Measurements from ENCODE around the gene GNLY. TPM values are rescaled to one million over a fixed set of nuclear protein-coding genes. Genes with fewer than 3 reads are reported as not detected.

Gene GNLY
- total and polyA plus RNA-seq, 2 of the 13 experiments (the other 11 are each of a cell fraction or from before 2014, with no cell fraction given) = not detected

GRCh38 chr2:85724731-85725181 lies 30.6 kb downstream of the GNLY start:
- Histone ChIP-seq H3K27ac (ENCODE audit: extremely low read length, insufficient read depth, low read length) (no peak overlapping the region), H3K27me3 (ENCODE audit: control insufficient read depth in 1 of 2, insufficient read depth in 2 of 2, low read length in 2 of 2) (peaks cover 4 to 16% of the 10 kb centered on the region in 2 experiments), H3K4me1 (ENCODE audit: insufficient read depth, low read length) (peaks cover 16% of the 10 kb centered on the region; the same call in 1 of the 2 replicates), H3K9ac (ENCODE audit: insufficient read depth, low read depth, low read length) (no peak overlapping the region), H3K4me2 (ENCODE audit: low read depth, low read length) (no peak overlapping the region), H4K20me1 (ENCODE audit: insufficient read depth, low read length) (no peaks in the 10 kb centered on the region), H2AFZ (ENCODE audit: low read length) (no peak overlapping the region), H3K79me2 (ENCODE audit: insufficient read depth, low read length) (no peaks in the 10 kb centered on the region), H3K36me3 (replicated peaks in 1 of 2; ENCODE audit: control insufficient read depth in 1 of 2, insufficient read depth in 2 of 2, low read length in 2 of 2) (no peaks in the 10 kb centered on the region), H3K4me3 (replicated peaks in 1 of 3; ENCODE audit: insufficient read depth in 1 of 3, low read depth in 2 of 3, low read length in 3 of 3) (no peak overlapping the region), H3K9me3 (ENCODE audit: low read length) (no peaks in the 10 kb centered on the region)
- BruUV-seq (replicated peaks) = no TSS peak
- no peak for TF ChIP-seq ZNF589 (CRISPR knock-in tag; conservative IDR thresholded peaks at IDR 0.05)
- TF ChIP-seq HCFC1 (IDR thresholded peaks at IDR 0.05; ENCODE audit: low read depth, low read length) = no peak
- TF ChIP-seq, protein P1, sequence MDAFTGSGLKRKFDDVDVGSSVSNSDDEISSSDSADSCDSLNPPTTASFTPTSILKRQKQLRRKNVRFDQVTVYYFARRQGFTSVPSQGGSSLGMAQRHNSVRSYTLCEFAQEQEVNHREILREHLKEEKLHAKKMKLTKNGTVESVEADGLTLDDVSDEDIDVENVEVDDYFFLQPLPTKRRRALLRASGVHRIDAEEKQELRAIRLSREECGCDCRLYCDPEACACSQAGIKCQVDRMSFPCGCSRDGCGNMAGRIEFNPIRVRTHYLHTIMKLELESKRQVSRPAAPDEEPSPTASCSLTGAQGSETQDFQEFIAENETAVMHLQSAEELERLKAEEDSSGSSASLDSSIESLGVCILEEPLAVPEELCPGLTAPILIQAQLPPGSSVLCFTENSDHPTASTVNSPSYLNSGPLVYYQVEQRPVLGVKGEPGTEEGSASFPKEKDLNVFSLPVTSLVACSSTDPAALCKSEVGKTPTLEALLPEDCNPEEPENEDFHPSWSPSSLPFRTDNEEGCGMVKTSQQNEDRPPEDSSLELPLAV (CRISPR knock-in tag; conservative IDR thresholded peaks at IDR 0.05; ENCODE audit: low read depth) = no peak
- TF ChIP-seq EED (CRISPR knock-in tag; IDR thresholded peaks at IDR 0.05) = no peak
- no peak for TF ChIP-seq ZFYVE20 (CRISPR knock-in tag; IDR thresholded peaks at IDR 0.05; ENCODE audit: borderline replicate concordance, low read depth)
- TF ChIP-seq, protein P2, sequence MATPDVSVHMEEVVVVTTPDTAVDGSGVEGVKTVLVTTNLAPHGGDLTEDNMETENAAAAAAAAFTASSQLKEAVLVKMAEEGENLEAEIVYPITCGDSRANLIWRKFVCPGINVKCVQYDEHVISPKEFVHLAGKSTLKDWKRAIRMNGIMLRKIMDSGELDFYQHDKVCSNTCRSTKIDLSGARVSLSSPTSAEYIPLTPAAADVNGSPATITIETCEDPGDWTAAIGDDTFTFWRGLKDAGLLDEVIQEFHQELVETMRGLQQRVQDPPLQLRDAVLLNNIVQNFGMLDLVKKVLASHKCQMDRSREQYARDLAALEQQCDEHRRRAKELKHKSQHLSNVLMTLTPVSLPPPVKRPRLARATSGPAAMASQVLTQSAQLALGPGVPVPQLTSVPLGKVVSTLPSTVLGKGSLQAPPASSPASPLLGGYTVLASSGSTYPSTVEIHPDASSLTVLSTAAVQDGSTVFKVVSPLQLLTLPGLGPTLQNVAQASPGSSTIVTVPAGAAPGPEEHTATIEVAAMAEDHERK (CRISPR knock-in tag; IDR thresholded peaks at IDR 0.05; ENCODE audit: low read depth) = no peak
- no peak for TF ChIP-seq ZNF468 (CRISPR knock-in tag; IDR thresholded peaks at IDR 0.05)
- TF ChIP-seq MYC (CRISPR knock-in tag; IDR thresholded peaks at IDR 0.05; ENCODE audit: borderline replicate concordance) = no peak
- TF ChIP-seq, protein P3, sequence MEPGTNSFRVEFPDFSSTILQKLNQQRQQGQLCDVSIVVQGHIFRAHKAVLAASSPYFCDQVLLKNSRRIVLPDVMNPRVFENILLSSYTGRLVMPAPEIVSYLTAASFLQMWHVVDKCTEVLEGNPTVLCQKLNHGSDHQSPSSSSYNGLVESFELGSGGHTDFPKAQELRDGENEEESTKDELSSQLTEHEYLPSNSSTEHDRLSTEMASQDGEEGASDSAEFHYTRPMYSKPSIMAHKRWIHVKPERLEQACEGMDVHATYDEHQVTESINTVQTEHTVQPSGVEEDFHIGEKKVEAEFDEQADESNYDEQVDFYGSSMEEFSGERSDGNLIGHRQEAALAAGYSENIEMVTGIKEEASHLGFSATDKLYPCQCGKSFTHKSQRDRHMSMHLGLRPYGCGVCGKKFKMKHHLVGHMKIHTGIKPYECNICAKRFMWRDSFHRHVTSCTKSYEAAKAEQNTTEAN (CRISPR knock-in tag; conservative IDR thresholded peaks at IDR 0.05) = no peak
- TF ChIP-seq PHB2 (IDR thresholded peaks at IDR 0.05; ENCODE audit: partially characterized antibody) = no peak
- no peak for TF ChIP-seq ZNF180 (CRISPR knock-in tag; IDR thresholded peaks at IDR 0.05; ENCODE audit: borderline replicate concordance, low read depth)
- TF ChIP-seq ZBTB33 (CRISPR knock-in tag; IDR thresholded peaks at IDR 0.05) = no peak
- TF ChIP-seq CENPX (CRISPR knock-in tag; IDR thresholded peaks at IDR 0.05) = no peak
- no peak for TF ChIP-seq ZNF7 (CRISPR knock-in tag; IDR thresholded peaks at IDR 0.05)
- no peak for TF ChIP-seq HNRNPH1 (optimal IDR thresholded peaks at IDR 0.05; ENCODE audit: low read depth, low read length)
- TF ChIP-seq MAZ (IDR thresholded peaks at IDR 0.05; ENCODE audit: borderline replicate concordance, low read depth, low read length) = no peak
- no peak for TF ChIP-seq MAZ (CRISPR knock-in tag; IDR thresholded peaks at IDR 0.05; ENCODE audit: low read depth)
- in situ Hi-C loops (cut with HindIII; ENCODE audit: extremely low pct_ligation_motif_present, low pct_unique_long_range_greater_than_20kb) (loop anchor here (5.0 kb wide), 1 partner anchor 88 kb away; no protein-coding TSS in a partner anchor), intact Hi-C loops (cut with micrococcal nuclease; ENCODE audit: unreplicated experiment) (no loop called here)
- 40% methylated on average over 5 of the region's 5 CpGs for WGBS (ENCODE audit: low lambda C conversion rate)
- DNase-seq (ENCODE audit: low spot score) (no peak), FAIRE-seq (no peak), ATAC-seq (no peak)
- ChIA-PET CTCF (ENCODE audit: low intra/inter-chr PET ratio, low total read pairs) (no interaction called here), POLR2A (interaction anchor here (0.6 kb wide), 1 partner anchor 383 kb away, joined by 3 read pairs; no protein-coding TSS in a partner anchor)
